ENCODE data around the gene WSCD2.

Gene WSCD2

GRCh38 chr12:108131657-108132126 lies 2.6 kb downstream of the WSCD2 start:
- H3K4me2 ChIP-seq (ENCODE audit: insufficient read depth, low read length), result no peak overlapping the region
- H4K20me1 ChIP-seq (ENCODE audit: insufficient read depth, low read length), result 0 out of 2 replicates have a peak, but pooled peaks cover 5% of the 10 kb centered on the region
- H3K27me3 ChIP-seq (ENCODE audit: insufficient read depth, low read length, poor library complexity), result no peaks in the 10 kb centered on the region
- no peaks in the 10 kb centered on the region for H3K9me3 ChIP-seq (ENCODE audit: insufficient read depth, low read length, severe bottlenecking)
- H2AFZ ChIP-seq (ENCODE audit: low read depth, low read length), result no peak overlapping the region
- H3K27ac ChIP-seq (ENCODE audit: low read length), result no peak overlapping the region
- H3K36me3 ChIP-seq (ENCODE audit: insufficient read depth, low read length), result no peaks in the 10 kb centered on the region
- H3K79me2 ChIP-seq (ENCODE audit: insufficient read depth, low read length), result no peaks in the 10 kb centered on the region
- no peak overlapping the region for H3K9ac ChIP-seq (ENCODE audit: low read depth, low read length)
- no peak overlapping the region for H3K4me3 ChIP-seq (ENCODE audit: low read depth in 1 of 2, low read length in 2 of 2)
- H3K4me1 ChIP-seq (ENCODE audit: insufficient read depth, low read length), result no peaks in the 10 kb centered on the region
- no peak for TF ChIP-seq EZH2 (IDR thresholded peaks at IDR 0.05; ENCODE audit: borderline replicate concordance, low read depth, low read length, severe bottlenecking)
- no peak for TF ChIP-seq CTCF (IDR thresholded peaks at IDR 0.05; ENCODE audit: borderline replicate concordance, extremely low read depth, low read length, poor library complexity, severe bottlenecking)
- ATAC-seq (ENCODE audit: insufficient read depth, low read depth) (no peak), DNase-seq (no peak)

GRCh38 chr12:108133482-108133881 lies 4.4 kb downstream of the WSCD2 start:
- H3K36me3 ChIP-seq (ENCODE audit: insufficient read depth, low read length), result no peaks in the 10 kb centered on the region
- H2AFZ ChIP-seq (ENCODE audit: low read depth, low read length), result no peak overlapping the region
- H3K4me3 ChIP-seq (ENCODE audit: low read depth in 1 of 2, low read length in 2 of 2), result no peak overlapping the region
- no peak overlapping the region for H3K9ac ChIP-seq (ENCODE audit: low read depth, low read length)
- TF ChIP-seq CTCF (IDR thresholded peaks at IDR 0.05; ENCODE audit: borderline replicate concordance, extremely low read depth, low read length, poor library complexity, severe bottlenecking), result no peak
- no peak for TF ChIP-seq EZH2 (IDR thresholded peaks at IDR 0.05; ENCODE audit: borderline replicate concordance, low read depth, low read length, severe bottlenecking)
- H3K27ac ChIP-seq (ENCODE audit: low read length), result no peak overlapping the region
- no peaks in the 10 kb centered on the region for H3K79me2 ChIP-seq (ENCODE audit: insufficient read depth, low read length)
- ATAC-seq (ENCODE audit: insufficient read depth, low read depth), result no peak
- no peak for DNase-seq
- H3K27me3 ChIP-seq (ENCODE audit: insufficient read depth, low read length, poor library complexity), result no peaks in the 10 kb centered on the region
- H3K9me3 ChIP-seq (ENCODE audit: insufficient read depth, low read length, severe bottlenecking), result no peaks in the 10 kb centered on the region
- no peaks in the 10 kb centered on the region for H3K4me1 ChIP-seq (ENCODE audit: insufficient read depth, low read length)
- H4K20me1 ChIP-seq (ENCODE audit: insufficient read depth, low read length), result 0 out of 2 replicates have a peak, but pooled peaks cover 5% of the 10 kb centered on the region
- no peak overlapping the region for H3K4me2 ChIP-seq (ENCODE audit: insufficient read depth, low read length)

GRCh38 chr12:108134744-108135143 lies 5.7 kb downstream of the WSCD2 start:
- no peaks in the 10 kb centered on the region for H3K36me3 ChIP-seq (ENCODE audit: insufficient read depth, low read length)
- no peak overlapping the region for H3K27ac ChIP-seq (ENCODE audit: low read length)
- H3K79me2 ChIP-seq (ENCODE audit: insufficient read depth, low read length), result no peaks in the 10 kb centered on the region
- no peak overlapping the region for H2AFZ ChIP-seq (ENCODE audit: low read depth, low read length)
- H3K9ac ChIP-seq (ENCODE audit: low read depth, low read length), result no peak overlapping the region
- ATAC-seq (ENCODE audit: insufficient read depth, low read depth) (no peak), DNase-seq (no peak)
- no peaks in the 10 kb centered on the region for H3K4me1 ChIP-seq (ENCODE audit: insufficient read depth, low read length)
- H4K20me1 ChIP-seq (ENCODE audit: insufficient read depth, low read length), result 0 out of 2 replicates have a peak, but pooled peaks cover 5% of the 10 kb centered on the region
- H3K4me3 ChIP-seq (ENCODE audit: low read depth in 1 of 2, low read length in 2 of 2), result no peak overlapping the region
- TF ChIP-seq EZH2 (IDR thresholded peaks at IDR 0.05; ENCODE audit: borderline replicate concordance, low read depth, low read length, severe bottlenecking) (no peak), CTCF (IDR thresholded peaks at IDR 0.05; ENCODE audit: borderline replicate concordance, extremely low read depth, low read length, poor library complexity, severe bottlenecking) (no peak)
- H3K4me2 ChIP-seq (ENCODE audit: insufficient read depth, low read length), result no peak overlapping the region
- no peaks in the 10 kb centered on the region for H3K9me3 ChIP-seq (ENCODE audit: insufficient read depth, low read length, severe bottlenecking)
- H3K27me3 ChIP-seq (ENCODE audit: insufficient read depth, low read length, poor library complexity), result no peaks in the 10 kb centered on the region

- no peak overlapping the region for H2AFZ ChIP-seq (ENCODE audit: low read depth, low read length)
- ATAC-seq (ENCODE audit: insufficient read depth, low read depth) (no peak), DNase-seq (no peak)
- no peaks in the 10 kb centered on the region for H3K36me3 ChIP-seq (ENCODE audit: insufficient read depth, low read length)
- no peaks in the 10 kb centered on the region for H3K79me2 ChIP-seq (ENCODE audit: insufficient read depth, low read length)
- no peak overlapping the region for H3K4me3 ChIP-seq (ENCODE audit: low read depth in 1 of 2, low read length in 2 of 2)
- no peak overlapping the region for H3K27ac ChIP-seq (ENCODE audit: low read length)
- H4K20me1 ChIP-seq (ENCODE audit: insufficient read depth, low read length), result 0 out of 2 replicates have a peak, but pooled peaks cover 5% of the 10 kb centered on the region
- H3K9me3 ChIP-seq (ENCODE audit: insufficient read depth, low read length, severe bottlenecking), result no peaks in the 10 kb centered on the region
- TF ChIP-seq EZH2 (IDR thresholded peaks at IDR 0.05; ENCODE audit: borderline replicate concordance, low read depth, low read length, severe bottlenecking), result no peak
- no peak for TF ChIP-seq CTCF (IDR thresholded peaks at IDR 0.05; ENCODE audit: borderline replicate concordance, extremely low read depth, low read length, poor library complexity, severe bottlenecking)
- H3K4me2 ChIP-seq (ENCODE audit: insufficient read depth, low read length), result no peak overlapping the region
- H3K9ac ChIP-seq (ENCODE audit: low read depth, low read length), result no peak overlapping the region
- no peaks in the 10 kb centered on the region for H3K27me3 ChIP-seq (ENCODE audit: insufficient read depth, low read length, poor library complexity)
- no peaks in the 10 kb centered on the region for H3K4me1 ChIP-seq (ENCODE audit: insufficient read depth, low read length)
These were observed 6.5 kb downstream of the WSCD2 start for GRCh38 chr12:108135627-108136026.
